HepG2 (cell line): ENCODE measurements around the gene PATL1. TPM values are rescaled to one million over a fixed set of nuclear protein-coding genes. Genes with fewer than 3 reads are reported as not detected.

Source experiments
- AHR ChIP-seq: IDR thresholded peaks from 2 replicates; pipeline ENCODE4 v1.6.1; 2018; ENCODE audit warnings: missing genetic modification reagents, missing compliant biosample characterization
- ETV5 ChIP-seq: IDR thresholded peaks from 2 replicates; pipeline ENCODE4 v1.6.1; 2018; ENCODE audit warnings: missing biosample characterization, missing genetic modification reagents, inconsistent platforms, borderline replicate concordance
- PRDM15 ChIP-seq: sonication (generic); formaldehyde crosslinking; IDR thresholded peaks from 2 replicates; pipeline ENCODE4 v1.4.0; 2020; ENCODE audit warnings: missing genetic modification reagents
- RXRA ChIP-seq: sonication (generic); formaldehyde crosslinking; IDR thresholded peaks from 2 replicates; pipeline ENCODE4 v1.5.1; 2020; ENCODE audit warnings: missing genetic modification reagents
- SIN3A ChIP-seq: IDR thresholded peaks from 2 replicates; pipeline ENCODE4 v1.6.1; 2011; ENCODE audit warnings: low read depth, mild to moderate bottlenecking, control low read depth, low read length, borderline replicate concordance
- XBP1 ChIP-seq: sonication (generic); formaldehyde crosslinking; IDR thresholded peaks from 2 replicates; pipeline ENCODE4 v1.5.0; 2020; ENCODE audit warnings: missing genetic modification reagents
- XRCC5 ChIP-seq: fragments of 200-400 bp; formaldehyde crosslinking; optimal IDR thresholded peaks from 2 replicates; pipeline ENCODE3; 2017; ENCODE audit warnings: mild to moderate bottlenecking, low read length
- ZFP91 ChIP-seq: sonication (generic); formaldehyde crosslinking; IDR thresholded peaks from 2 replicates; pipeline ENCODE4 v1.9.0; 2022; ENCODE audit warnings: missing genetic modification reagents, mild to moderate bottlenecking, borderline replicate concordance
- ZNF713 ChIP-seq: sonication (generic); formaldehyde crosslinking; IDR thresholded peaks from 2 replicates; pipeline ENCODE4 v1.4.0; 2020; ENCODE audit warnings: mild to moderate bottlenecking, missing genetic modification reagents
- polyA plus RNA-seq, 8 experiments: library from polyadenylated mRNA; depleted of rRNA in 3 of 8; stranded (reverse) in 7 of 8; unstranded in 1 of 8; fragments of >200 nt; fragmentation: Illumina TruSeq in 4 of 8; extraction: Trizol in 4 of 8; gene quantifications; 2 replicates each; pipeline versions ENCODE4 v1.2.1 to v1.2.3, GENCODE V29; 2011 to 2016; ENCODE audit warnings: low read depth in 4 of 8, missing spikeins in 1 of 8, mixed read lengths in 1 of 8; ENCODE audit not compliant: insufficient read depth in 1 of 8
- total RNA-seq, 5 experiments: library from RNA; depleted of rRNA; stranded (reverse); fragments of >200 nt; fragmentation: Illumina TruSeq; extraction: Trizol; gene quantifications; 2 replicates each; pipeline ENCODE4 v1.2.3, GENCODE V29; 2016; ENCODE audit warnings: low read depth in 1 of 5
- TF ChIP-seq, protein P1 (sequence below): sonication (generic); formaldehyde crosslinking; IDR thresholded peaks from 2 replicates; pipeline ENCODE4 v1.8.0; 2022; ENCODE audit warnings: low read depth, missing genetic modification reagents
- TF ChIP-seq, protein P2 (sequence below): IDR thresholded peaks from 2 replicates; pipeline ENCODE4 v1.6.1; 2016
- TF ChIP-seq, protein P3 (sequence below): sonication (generic); formaldehyde crosslinking; IDR thresholded peaks from 2 replicates; pipeline ENCODE4 v1.4.0; 2020; ENCODE audit warnings: missing genetic modification reagents

PATL1 gene
- total and polyA plus RNA-seq, 2 of the 13 experiments (the other 11 are each of a cell fraction or from before 2014, with no cell fraction given) = 12.9 to 26.8 TPM

DNA sequence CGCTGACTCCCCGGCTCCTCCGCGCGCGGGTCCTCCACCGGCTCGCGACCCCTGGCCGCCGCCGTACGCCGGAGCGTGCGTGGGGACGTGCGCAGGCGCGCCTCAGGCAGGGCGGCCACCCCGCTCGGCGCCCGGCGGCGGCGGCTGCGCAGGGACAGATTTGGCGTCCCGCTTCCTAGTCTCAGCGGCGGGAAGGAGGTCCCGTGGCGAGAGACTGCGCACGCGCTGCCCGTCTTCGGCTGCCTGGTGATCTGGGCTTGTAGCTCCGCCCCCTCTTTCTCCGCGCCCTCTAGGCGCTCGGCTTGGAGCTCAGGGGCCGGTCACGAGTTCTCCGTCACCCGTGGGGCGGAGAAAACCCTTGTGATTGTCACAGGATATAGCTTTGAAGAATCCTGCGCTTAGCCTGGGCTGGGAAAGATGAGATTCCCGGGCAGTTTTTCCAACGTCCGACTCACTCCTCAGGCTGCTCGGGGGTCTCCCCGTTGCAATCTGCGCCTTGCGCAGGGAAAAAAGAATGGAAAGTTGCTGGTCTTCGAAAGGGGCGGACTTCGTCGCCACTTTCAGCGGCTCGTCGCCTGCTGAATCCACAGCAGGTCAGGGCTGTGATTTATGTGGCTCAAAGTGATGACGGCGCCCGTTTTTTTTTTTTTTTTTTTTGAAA, at the start of gene PATL1 (continued):
- TF ChIP-seq PRDM15 (CRISPR knock-in tag) (no peak), SIN3A (0 out of 2 replicates have a peak, but pooled peaks have one; percentile 44), XRCC5 (peak; percentile 57), ZFP91 (CRISPR knock-in tag) (peak; percentile 5; the same call in 1 of the 2 replicates), RXRA (CRISPR knock-in tag) (0 out of 2 replicates have a peak, but pooled peaks have one; percentile 20), XBP1 (CRISPR knock-in tag) (peak; percentile 49; the same call in 1 of the 2 replicates), ZNF713 (CRISPR knock-in tag) (no peak), AHR (CRISPR knock-in tag) (no peak), ETV5 (CRISPR knock-in tag) (0 out of 2 replicates have a peak, but pooled peaks have one; percentile 29)
- TF ChIP-seq, protein P1, sequence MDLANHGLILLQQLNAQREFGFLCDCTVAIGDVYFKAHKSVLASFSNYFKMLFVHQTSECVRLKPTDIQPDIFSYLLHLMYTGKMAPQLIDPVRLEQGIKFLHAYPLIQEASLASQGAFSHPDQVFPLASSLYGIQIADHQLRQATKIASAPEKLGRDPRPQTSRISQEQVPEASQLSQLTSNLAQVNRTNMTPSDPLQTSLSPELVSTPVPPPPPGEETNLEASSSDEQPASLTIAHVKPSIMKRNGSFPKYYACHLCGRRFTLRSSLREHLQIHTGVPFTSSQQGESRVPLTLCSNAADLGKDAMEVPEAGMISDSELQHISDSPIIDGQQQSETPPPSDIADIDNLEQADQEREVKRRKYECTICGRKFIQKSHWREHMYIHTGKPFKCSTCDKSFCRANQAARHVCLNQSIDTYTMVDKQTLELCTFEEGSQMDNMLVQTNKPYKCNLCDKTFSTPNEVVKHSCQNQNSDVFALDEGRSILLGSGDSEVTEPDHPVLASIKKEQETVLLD (CRISPR knock-in tag) = no peak
- TF ChIP-seq, protein P2, sequence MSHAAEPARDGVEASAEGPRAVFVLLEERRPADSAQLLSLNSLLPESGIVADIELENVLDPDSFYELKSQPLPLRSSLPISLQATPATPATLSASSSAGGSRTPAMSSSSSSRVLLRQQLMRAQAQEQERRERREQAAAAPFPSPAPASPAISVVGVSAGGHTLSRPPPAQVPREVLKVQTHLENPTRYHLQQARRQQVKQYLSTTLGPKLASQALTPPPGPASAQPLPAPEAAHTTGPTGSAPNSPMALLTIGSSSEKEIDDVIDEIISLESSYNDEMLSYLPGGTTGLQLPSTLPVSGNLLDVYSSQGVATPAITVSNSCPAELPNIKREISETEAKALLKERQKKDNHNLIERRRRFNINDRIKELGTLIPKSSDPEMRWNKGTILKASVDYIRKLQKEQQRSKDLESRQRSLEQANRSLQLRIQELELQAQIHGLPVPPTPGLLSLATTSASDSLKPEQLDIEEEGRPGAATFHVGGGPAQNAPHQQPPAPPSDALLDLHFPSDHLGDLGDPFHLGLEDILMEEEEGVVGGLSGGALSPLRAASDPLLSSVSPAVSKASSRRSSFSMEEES (CRISPR knock-in tag) = peak; percentile 95
- TF ChIP-seq, protein P3, sequence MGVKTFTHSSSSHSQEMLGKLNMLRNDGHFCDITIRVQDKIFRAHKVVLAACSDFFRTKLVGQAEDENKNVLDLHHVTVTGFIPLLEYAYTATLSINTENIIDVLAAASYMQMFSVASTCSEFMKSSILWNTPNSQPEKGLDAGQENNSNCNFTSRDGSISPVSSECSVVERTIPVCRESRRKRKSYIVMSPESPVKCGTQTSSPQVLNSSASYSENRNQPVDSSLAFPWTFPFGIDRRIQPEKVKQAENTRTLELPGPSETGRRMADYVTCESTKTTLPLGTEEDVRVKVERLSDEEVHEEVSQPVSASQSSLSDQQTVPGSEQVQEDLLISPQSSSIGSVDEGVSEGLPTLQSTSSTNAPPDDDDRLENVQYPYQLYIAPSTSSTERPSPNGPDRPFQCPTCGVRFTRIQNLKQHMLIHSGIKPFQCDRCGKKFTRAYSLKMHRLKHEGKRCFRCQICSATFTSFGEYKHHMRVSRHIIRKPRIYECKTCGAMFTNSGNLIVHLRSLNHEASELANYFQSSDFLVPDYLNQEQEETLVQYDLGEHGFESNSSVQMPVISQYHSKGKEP (CRISPR knock-in tag) = no peak
